Peyer's patch (tissue), 4 donors: ENCODE measurements around the gene PLCXD3. TPM values are rescaled to one million over a fixed set of nuclear protein-coding genes. Genes with fewer than 3 reads are reported as not detected.

Source experiments
- DNase-seq, 3 donors: peaks; one replicate each; pipeline ENCODE4 v3.0.0-alpha.2; 2017 to 2019
- H3K27ac ChIP-seq, 4 donors: fragments of 200-600 bp; sonication (generic); one replicate each; pipeline ENCODE4 v1.5.1; 2016 to 2019
- H3K27me3 ChIP-seq, 2 donors: fragments of 200-600 bp; sonication (generic); one replicate each; pipeline ENCODE4 v1.5.1; 2019
- H3K36me3 ChIP-seq, 3 donors: fragments of 200-600 bp; sonication (generic); one replicate each; pipeline ENCODE4 v1.5.1; 2016 to 2019
- H3K4me1 ChIP-seq, 4 donors: fragments of 200-600 bp; sonication (generic); one replicate each; pipeline ENCODE4 v1.5.1; 2016 to 2019
- H3K4me3 ChIP-seq, 4 donors: fragments of 200-600 bp; sonication (generic); 1 replicate in 3 of 4; 2 replicates in 1 of 4; pipeline ENCODE4 v1.5.1; 2016 to 2019; ENCODE audit warnings: mild to moderate bottlenecking in 1 of 4
- H3K9me3 ChIP-seq, 4 donors: fragments of 200-600 bp; sonication (generic); one replicate each; pipeline ENCODE4 v1.5.1; 2016 to 2019; ENCODE audit warnings: mild to moderate bottlenecking in 1 of 4
- CTCF ChIP-seq, 6 experiments: fragments of 450-650 bp in 4 of 6; fragments of 200-600 bp in 2 of 6; sonication (generic) in 1 of 6; IDR thresholded peaks; one replicate each; pipeline ENCODE4 v1.5.1; 2017 to 2019; ENCODE audit warnings: antibody characterized with exemption in 6 of 6, mild to moderate bottlenecking in 3 of 6, moderate library complexity in 1 of 6
- POLR2A ChIP-seq, 2 donors: fragments of 450-650 bp; IDR thresholded peaks; one replicate each; pipeline ENCODE4 v1.5.1; 2017; ENCODE audit warnings: antibody characterized with exemption in 2 of 2, mild to moderate bottlenecking in 2 of 2, moderate library complexity in 2 of 2
- total RNA-seq, 4 donors: library from RNA; depleted of rRNA; stranded (reverse); fragments of >200 nt; gene quantifications; one replicate each; pipeline ENCODE4 v1.1.0, GENCODE V29; 2016

The PLCXD3 gene
- total RNA-seq, 4 donors from 2014 or later = 0.83 to 2.8 (median 1.6) TPM

- H3K27ac ChIP-seq = no peak overlapping the region
- H3K9me3 ChIP-seq = no peaks in the 10 kb centered on the region
- H3K4me3 ChIP-seq = no peak overlapping the region
- no peaks in the 10 kb centered on the region for H3K36me3 ChIP-seq
- no peaks in the 10 kb centered on the region for H3K4me1 ChIP-seq
- TF ChIP-seq CTCF (IDR thresholded peaks at IDR 0.05) = peak in 2 of 6 experiments; percentile 13 to 30
- no peak for TF ChIP-seq POLR2A (IDR thresholded peaks at IDR 0.05)
- no peak for DNase-seq
- no peaks in the 10 kb centered on the region for H3K27me3 ChIP-seq
Measured at GRCh38 chr5:41433552-41434181, 76.7 kb downstream of the PLCXD3 start.

GRCh38 chr5:41432481-41433253 lies 77.7 kb downstream of the PLCXD3 start:
- Histone ChIP-seq H3K4me3 (no peak overlapping the region), H3K36me3 (no peaks in the 10 kb centered on the region), H3K27me3 (no peaks in the 10 kb centered on the region), H3K9me3 (no peaks in the 10 kb centered on the region), H3K27ac (no peak overlapping the region), H3K4me1 (no peaks in the 10 kb centered on the region)
- TF ChIP-seq CTCF (IDR thresholded peaks at IDR 0.05) (no peak), POLR2A (IDR thresholded peaks at IDR 0.05) (no peak)
- no peak for DNase-seq

GRCh38 chr5:41427505-41427904 lies 82.9 kb downstream of the PLCXD3 start:
- Histone ChIP-seq H3K4me3 (no peak overlapping the region), H3K36me3 (no peaks in the 10 kb centered on the region), H3K4me1 (no peaks in the 10 kb centered on the region), H3K9me3 (no peaks in the 10 kb centered on the region), H3K27me3 (no peaks in the 10 kb centered on the region), H3K27ac (no peak overlapping the region)
- TF ChIP-seq CTCF (IDR thresholded peaks at IDR 0.05) (no peak), POLR2A (IDR thresholded peaks at IDR 0.05) (no peak)
- no peak for DNase-seq

GRCh38 chr5:41425736-41426135 lies 84.7 kb downstream of the PLCXD3 start:
- Histone ChIP-seq H3K36me3 (no peaks in the 10 kb centered on the region), H3K9me3 (no peaks in the 10 kb centered on the region)
- no peak for DNase-seq

GRCh38 chr5:41420492-41421067 lies 89.8 kb downstream of the PLCXD3 start:
- no peaks in the 10 kb centered on the region for H3K9me3 ChIP-seq
- no peaks in the 10 kb centered on the region for H3K27me3 ChIP-seq
- H3K4me3 ChIP-seq = no peak overlapping the region
- no peak for TF ChIP-seq CTCF (IDR thresholded peaks at IDR 0.05)
- H3K36me3 ChIP-seq = no peaks in the 10 kb centered on the region
- no peak overlapping the region for H3K27ac ChIP-seq
- no peaks in the 10 kb centered on the region for H3K4me1 ChIP-seq
- DNase-seq = no peak

More at GRCh38 chr5:41425736-41426135, 84.7 kb downstream of the PLCXD3 start:
- no peak overlapping the region for H3K27ac ChIP-seq
- no peaks in the 10 kb centered on the region for H3K4me1 ChIP-seq
- no peak for TF ChIP-seq POLR2A (IDR thresholded peaks at IDR 0.05)
- no peak for TF ChIP-seq CTCF (IDR thresholded peaks at IDR 0.05)
- H3K27me3 ChIP-seq = no peaks in the 10 kb centered on the region
- H3K4me3 ChIP-seq = no peak overlapping the region
